ENCODE data around the gene CABLES1.

Gene CABLES1

DNA sequence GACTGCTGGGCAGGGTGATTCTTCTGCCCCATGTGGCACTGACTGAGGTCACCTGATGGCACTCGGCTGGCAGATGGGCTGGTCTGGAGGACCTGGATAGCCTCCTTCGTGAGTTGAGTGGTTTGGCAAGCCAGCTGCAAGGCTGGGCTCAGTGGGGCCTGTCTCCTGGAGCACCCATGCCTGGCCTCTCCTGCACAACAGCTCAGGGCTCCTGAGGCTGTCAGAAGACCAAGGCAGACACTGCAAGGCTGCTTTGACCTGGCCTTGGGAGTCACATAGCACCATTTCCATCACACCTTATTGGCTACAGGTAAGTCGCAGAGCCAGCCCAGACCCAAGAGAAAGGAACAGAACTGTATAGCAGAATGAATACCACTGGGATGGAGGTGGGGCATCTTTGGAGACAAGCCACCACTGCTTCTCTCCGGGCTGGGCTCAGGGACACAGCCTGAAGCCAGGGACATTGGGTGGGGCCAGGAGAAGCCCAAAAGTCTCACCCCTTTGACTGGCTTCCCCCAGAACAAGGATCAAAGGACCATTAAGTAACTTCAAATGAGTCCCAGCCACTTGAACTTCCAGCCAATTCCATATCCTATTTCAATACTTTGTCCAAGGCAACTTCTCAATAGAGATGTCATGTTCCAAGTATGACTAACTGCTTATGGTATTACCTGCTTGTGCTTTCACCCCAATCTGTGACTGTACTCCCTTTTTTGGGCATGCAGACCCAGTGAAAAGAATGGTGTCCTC is 156.3 kb downstream of the CABLES1 start:
- TF ChIP-seq CTCF (IDR thresholded peaks at IDR 0.05; ENCODE audit: low read length) (no peak), EZH2 (IDR thresholded peaks at IDR 0.05; ENCODE audit: borderline replicate concordance, low read length) (no peak)
- H3K9me3 ChIP-seq (ENCODE audit: low read length) = no peaks in the 10 kb centered on the region
- H2AFZ ChIP-seq (ENCODE audit: low read length) = no peak overlapping the region
- no peak overlapping the region for H3K4me2 ChIP-seq (ENCODE audit: low read length)
- H3K27ac ChIP-seq (ENCODE audit: low read depth, low read length, poor library complexity, severe bottlenecking) = no peak overlapping the region
- H3K36me3 ChIP-seq (ENCODE audit: insufficient read depth, low read length) = no peaks in the 10 kb centered on the region
- no peaks in the 10 kb centered on the region for H3K27me3 ChIP-seq (ENCODE audit: insufficient read depth, low read length)
- H3F3A ChIP-seq (ENCODE audit: insufficient read depth, low read length) = no peaks in the 10 kb centered on the region
- no peak overlapping the region for H3K9ac ChIP-seq (ENCODE audit: low read length)
- no peaks in the 10 kb centered on the region for H3K79me2 ChIP-seq (ENCODE audit: insufficient read depth, low read length)
- H4K20me1 ChIP-seq (ENCODE audit: insufficient read depth, low read length) = no peaks in the 10 kb centered on the region
- no peak overlapping the region for H3K4me3 ChIP-seq (ENCODE audit: low read depth, low read length, poor library complexity, severe bottlenecking)
- H3K4me1 ChIP-seq (ENCODE audit: insufficient read depth, low read length, severe bottlenecking) = no peaks in the 10 kb centered on the region
- H3K9me2 ChIP-seq (ENCODE audit: low read depth, low read length) = no peaks in the 10 kb centered on the region

GRCh38 chr18:23300231-23300805 is 165.0 kb downstream of the CABLES1 start:
- no peaks in the 10 kb centered on the region for H3K27me3 ChIP-seq (ENCODE audit: insufficient read depth, low read length)
- H3K9ac ChIP-seq (ENCODE audit: low read length) = no peak overlapping the region
- H3K4me1 ChIP-seq (ENCODE audit: insufficient read depth, low read length, severe bottlenecking) = no peaks in the 10 kb centered on the region
- no peaks in the 10 kb centered on the region for H3F3A ChIP-seq (ENCODE audit: insufficient read depth, low read length)
- H3K36me3 ChIP-seq (ENCODE audit: insufficient read depth, low read length) = peaks cover 8% of the 10 kb centered on the region; the same call in 1 of the 2 replicates
- H3K79me2 ChIP-seq (ENCODE audit: insufficient read depth, low read length) = no peaks in the 10 kb centered on the region
- no peak overlapping the region for H3K4me2 ChIP-seq (ENCODE audit: low read length)
- no peak for TF ChIP-seq CTCF (IDR thresholded peaks at IDR 0.05; ENCODE audit: low read length)
- TF ChIP-seq EZH2 (IDR thresholded peaks at IDR 0.05; ENCODE audit: borderline replicate concordance, low read length) = no peak
- no peaks in the 10 kb centered on the region for H3K9me2 ChIP-seq (ENCODE audit: low read depth, low read length)
- H4K20me1 ChIP-seq (ENCODE audit: insufficient read depth, low read length) = no peaks in the 10 kb centered on the region
- no peak overlapping the region for H3K4me3 ChIP-seq (ENCODE audit: low read depth, low read length, poor library complexity, severe bottlenecking)
- no peaks in the 10 kb centered on the region for H3K9me3 ChIP-seq (ENCODE audit: low read length)
- H2AFZ ChIP-seq (ENCODE audit: low read length) = no peak overlapping the region
- no peak overlapping the region for H3K27ac ChIP-seq (ENCODE audit: low read depth, low read length, poor library complexity, severe bottlenecking)

DNA sequence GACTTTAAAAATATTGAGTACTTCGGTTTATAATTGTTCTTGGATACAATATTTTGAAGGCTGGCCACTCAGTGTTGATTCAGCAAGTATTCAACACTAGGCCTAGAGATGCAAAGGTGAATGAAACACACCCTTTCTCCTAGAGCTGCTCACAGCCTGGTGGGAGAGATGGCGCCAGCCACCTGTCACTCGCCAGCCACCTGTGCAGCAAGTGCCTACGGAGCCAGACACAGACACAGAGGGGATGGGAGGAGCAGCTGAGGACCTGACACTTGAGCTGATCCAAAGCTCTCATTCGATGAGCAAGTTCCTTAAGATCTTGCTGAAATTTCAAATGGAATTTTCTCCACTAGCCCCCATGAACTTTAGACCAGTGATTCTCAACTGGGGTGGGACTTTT is 166.7 kb downstream of the CABLES1 start:
- Histone ChIP-seq H3K4me2 (ENCODE audit: low read length) (no peak overlapping the region), H3K9me3 (ENCODE audit: low read length) (no peaks in the 10 kb centered on the region), H3F3A (ENCODE audit: insufficient read depth, low read length) (no peaks in the 10 kb centered on the region), H3K9ac (ENCODE audit: low read length) (no peak overlapping the region), H3K27me3 (ENCODE audit: insufficient read depth, low read length) (no peaks in the 10 kb centered on the region), H2AFZ (ENCODE audit: low read length) (no peak overlapping the region), H3K36me3 (ENCODE audit: insufficient read depth, low read length) (peaks cover 8% of the 10 kb centered on the region; the same call in 1 of the 2 replicates), H3K4me1 (ENCODE audit: insufficient read depth, low read length, severe bottlenecking) (no peaks in the 10 kb centered on the region), H4K20me1 (ENCODE audit: insufficient read depth, low read length) (no peaks in the 10 kb centered on the region), H3K27ac (ENCODE audit: low read depth, low read length, poor library complexity, severe bottlenecking) (no peak overlapping the region), H3K79me2 (ENCODE audit: insufficient read depth, low read length) (no peaks in the 10 kb centered on the region), H3K4me3 (ENCODE audit: low read depth, low read length, poor library complexity, severe bottlenecking) (no peak overlapping the region), H3K9me2 (ENCODE audit: low read depth, low read length) (no peaks in the 10 kb centered on the region)
- TF ChIP-seq CTCF (IDR thresholded peaks at IDR 0.05; ENCODE audit: low read length) = no peak
- TF ChIP-seq EZH2 (IDR thresholded peaks at IDR 0.05; ENCODE audit: borderline replicate concordance, low read length) = no peak

Data from OCI-LY1 (cell line).